ENCODE data around the gene NRTN.

The NRTN gene

DNA sequence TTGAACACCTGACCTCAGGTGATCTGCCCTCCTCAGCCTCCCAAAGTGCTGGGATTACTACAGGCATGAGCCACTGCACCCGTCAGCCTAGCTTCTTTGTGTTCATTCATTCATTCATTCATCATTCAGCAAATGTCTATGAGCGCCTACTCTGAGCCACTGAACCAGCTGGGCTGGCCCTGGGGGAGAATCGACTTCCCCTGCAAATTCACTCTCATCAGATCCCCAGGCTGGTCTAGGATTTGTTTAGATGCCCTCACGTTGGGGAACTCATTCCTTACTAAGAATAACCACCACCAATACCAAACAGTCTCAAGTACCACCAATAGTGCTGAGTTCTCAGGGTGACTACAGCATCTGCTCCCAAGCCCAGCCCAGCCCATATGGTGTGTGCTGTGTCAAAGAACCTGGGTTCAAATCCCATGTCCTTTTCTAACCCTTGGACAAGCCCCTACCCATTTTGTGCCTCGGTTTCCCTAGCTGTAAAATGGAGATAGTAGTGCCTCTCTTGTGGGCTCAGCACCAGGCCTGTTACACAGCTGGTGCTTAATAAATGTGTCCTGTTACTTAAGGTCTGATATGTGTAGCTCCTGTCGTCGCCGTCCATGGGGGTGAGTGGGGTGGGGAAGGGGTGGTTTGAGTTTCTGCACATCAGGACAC lies 16.8 kb downstream of the NRTN start:
- H3K9me3 ChIP-seq (ENCODE audit: low read length) = no peaks in the 10 kb centered on the region
- H3K9ac ChIP-seq (ENCODE audit: low read length) = no peak overlapping the region
- H3K4me3 ChIP-seq (ENCODE audit: low read depth in 1 of 2, low read length in 2 of 2) = no peak overlapping the region
- no peaks in the 10 kb centered on the region for H3K36me3 ChIP-seq (ENCODE audit: insufficient read depth, low read length)
- H3K4me1 ChIP-seq (ENCODE audit: insufficient read depth, low read length) = peaks cover 16% of the 10 kb centered on the region
- H3K27ac ChIP-seq (ENCODE audit: low read depth, low read length) = no peak overlapping the region
- H3K27me3 ChIP-seq (ENCODE audit: control insufficient read depth in 1 of 2, insufficient read depth in 2 of 2, low read length in 2 of 2) = no peaks in the 10 kb centered on the region

DNA sequence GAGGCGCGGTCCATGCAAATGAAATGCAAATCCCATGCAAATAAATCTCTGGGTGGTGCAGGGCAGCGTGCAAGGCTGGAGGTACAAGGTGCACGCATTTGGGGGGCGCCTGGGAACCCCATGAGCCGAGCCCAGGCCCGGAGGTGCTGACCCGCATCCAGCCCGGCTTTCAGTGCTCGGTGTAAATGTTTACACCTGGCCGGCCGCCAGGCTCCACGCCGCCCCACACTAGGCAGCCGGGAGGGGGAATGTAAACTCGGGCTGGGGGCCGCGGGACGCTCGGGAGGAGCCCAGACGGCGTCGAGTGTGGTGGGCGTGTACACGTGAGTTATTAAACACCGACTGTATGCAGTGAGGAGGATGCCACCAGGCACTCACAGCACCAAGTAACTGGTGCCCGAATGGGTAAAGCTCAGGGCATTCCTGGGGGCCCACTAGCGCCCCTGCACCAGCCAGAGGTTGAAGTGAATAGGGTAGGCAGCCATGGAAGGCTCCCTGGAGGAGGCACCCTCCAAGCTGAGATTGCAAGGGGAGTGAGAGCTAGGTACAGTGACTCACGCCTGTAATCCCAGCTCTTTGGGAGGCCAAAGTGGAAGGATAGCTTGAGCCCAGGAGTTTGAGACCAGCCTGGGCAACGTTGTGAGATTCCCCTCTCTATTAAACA lies 17.4 kb downstream of the NRTN start:
- Histone ChIP-seq H3K4me1 (ENCODE audit: insufficient read depth, low read length) (peaks cover 22% of the 10 kb centered on the region), H3K9ac (ENCODE audit: low read length) (no peak overlapping the region), H3K27me3 (ENCODE audit: control insufficient read depth in 1 of 2, insufficient read depth in 2 of 2, low read length in 2 of 2) (no peaks in the 10 kb centered on the region), H3K9me3 (ENCODE audit: low read length) (no peaks in the 10 kb centered on the region), H3K4me3 (ENCODE audit: low read depth in 1 of 2, low read length in 2 of 2) (no peak overlapping the region), H3K27ac (ENCODE audit: low read depth, low read length) (no peak overlapping the region), H3K36me3 (ENCODE audit: insufficient read depth, low read length) (no peaks in the 10 kb centered on the region)

DNA sequence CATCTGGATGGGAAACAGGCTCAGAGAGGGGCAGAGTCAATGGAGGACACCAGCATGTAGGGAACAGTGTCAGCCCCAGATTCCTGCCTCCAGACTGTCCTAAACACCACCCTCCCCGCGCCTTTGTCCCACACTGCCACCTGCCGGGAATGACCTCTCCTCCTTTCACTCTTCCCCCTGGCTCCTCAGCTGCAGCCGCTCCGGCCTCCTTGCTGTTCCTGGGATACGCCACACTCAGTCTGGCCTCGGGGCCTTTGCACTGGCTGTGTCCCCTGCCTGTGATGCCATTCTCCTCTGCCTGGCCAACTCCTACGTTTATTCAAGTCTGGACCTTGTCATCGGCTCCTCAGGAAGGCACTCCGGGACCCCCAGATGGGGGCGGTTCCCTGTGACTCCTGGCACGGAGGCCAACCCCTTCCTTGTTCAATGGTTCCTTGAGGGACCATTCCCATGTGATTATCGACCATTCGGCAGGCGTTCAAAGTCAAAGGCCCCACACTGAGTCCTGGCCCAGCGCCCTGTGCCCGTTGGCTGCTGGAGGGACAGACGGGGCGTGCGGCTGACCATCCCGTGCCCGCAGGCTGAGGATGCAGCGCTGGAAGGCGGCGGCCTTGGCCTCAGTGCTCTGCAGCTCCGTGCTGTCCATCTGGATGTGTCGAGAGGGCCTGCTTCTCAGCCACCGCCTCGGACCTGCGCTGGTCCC lies 18.9 kb downstream of the NRTN start:
- no peak overlapping the region for H3K4me3 ChIP-seq (ENCODE audit: low read depth in 1 of 2, low read length in 2 of 2)
- no peak overlapping the region for H3K9ac ChIP-seq (ENCODE audit: low read length)
- H3K27me3 ChIP-seq (ENCODE audit: control insufficient read depth in 1 of 2, insufficient read depth in 2 of 2, low read length in 2 of 2) = peaks cover 0 to under 1% of the 10 kb centered on the region in 2 donors
- H3K36me3 ChIP-seq (ENCODE audit: insufficient read depth, low read length) = no peaks in the 10 kb centered on the region
- H3K4me1 ChIP-seq (ENCODE audit: insufficient read depth, low read length) = peaks cover 27% of the 10 kb centered on the region
- H3K9me3 ChIP-seq (ENCODE audit: low read length) = no peaks in the 10 kb centered on the region
- H3K27ac ChIP-seq (ENCODE audit: low read depth, low read length) = no peak overlapping the region

DNA sequence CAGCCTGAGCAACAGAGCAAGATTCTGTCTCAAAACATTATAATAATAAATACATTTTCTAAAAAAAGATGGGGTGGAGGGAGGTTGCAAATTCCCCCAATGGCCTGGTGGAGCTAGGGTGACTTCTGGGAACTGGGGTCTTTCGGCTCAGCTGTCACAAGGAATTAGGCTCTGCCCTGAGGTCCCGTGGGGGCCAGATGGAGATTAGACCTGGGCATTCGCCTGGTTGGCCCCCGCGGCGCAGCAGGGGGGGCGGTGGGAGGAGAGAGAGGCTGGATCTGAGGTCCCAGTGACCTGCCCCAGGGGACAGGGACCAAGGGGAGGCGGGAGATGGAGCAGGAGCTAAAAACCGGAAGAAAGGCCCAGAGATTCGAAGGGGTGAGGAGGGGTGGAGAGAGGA lies 19.9 kb downstream of the NRTN start:
- Histone ChIP-seq H3K27me3 (ENCODE audit: control insufficient read depth in 1 of 2, insufficient read depth in 2 of 2, low read length in 2 of 2) (peaks cover 0 to 9% of the 10 kb centered on the region in 2 donors), H3K36me3 (ENCODE audit: insufficient read depth, low read length) (no peaks in the 10 kb centered on the region), H3K9me3 (ENCODE audit: low read length) (no peaks in the 10 kb centered on the region), H3K4me3 (ENCODE audit: low read depth in 1 of 2, low read length in 2 of 2) (no peak overlapping the region), H3K27ac (ENCODE audit: low read depth, low read length) (no peak overlapping the region), H3K4me1 (ENCODE audit: insufficient read depth, low read length) (peaks cover 33% of the 10 kb centered on the region), H3K9ac (ENCODE audit: low read length) (no peak overlapping the region)

DNA sequence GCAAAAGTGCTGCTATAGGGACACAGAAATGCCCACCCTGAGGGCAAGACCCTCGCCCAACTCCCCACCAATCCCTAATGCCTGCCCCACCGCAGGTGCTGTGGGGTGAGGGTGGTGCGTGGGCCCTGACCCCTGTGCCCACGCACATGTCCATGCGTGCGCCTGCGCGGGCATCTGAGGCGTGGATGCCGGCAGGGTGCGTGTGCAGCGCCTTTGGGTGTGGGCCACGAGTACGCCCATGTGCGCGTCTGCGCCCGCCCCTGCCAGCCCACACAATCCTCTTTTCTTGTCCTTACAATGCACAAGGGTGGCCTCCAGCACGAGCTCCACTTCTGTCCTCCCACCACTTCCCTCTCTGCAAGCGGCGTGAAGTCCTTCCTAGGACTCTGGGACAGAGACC lies 20.3 kb downstream of the NRTN start:
- Histone ChIP-seq H3K27ac (ENCODE audit: low read depth, low read length) (no peak overlapping the region), H3K9me3 (ENCODE audit: low read length) (no peaks in the 10 kb centered on the region), H3K4me1 (ENCODE audit: insufficient read depth, low read length) (peaks cover 35% of the 10 kb centered on the region)

DNA sequence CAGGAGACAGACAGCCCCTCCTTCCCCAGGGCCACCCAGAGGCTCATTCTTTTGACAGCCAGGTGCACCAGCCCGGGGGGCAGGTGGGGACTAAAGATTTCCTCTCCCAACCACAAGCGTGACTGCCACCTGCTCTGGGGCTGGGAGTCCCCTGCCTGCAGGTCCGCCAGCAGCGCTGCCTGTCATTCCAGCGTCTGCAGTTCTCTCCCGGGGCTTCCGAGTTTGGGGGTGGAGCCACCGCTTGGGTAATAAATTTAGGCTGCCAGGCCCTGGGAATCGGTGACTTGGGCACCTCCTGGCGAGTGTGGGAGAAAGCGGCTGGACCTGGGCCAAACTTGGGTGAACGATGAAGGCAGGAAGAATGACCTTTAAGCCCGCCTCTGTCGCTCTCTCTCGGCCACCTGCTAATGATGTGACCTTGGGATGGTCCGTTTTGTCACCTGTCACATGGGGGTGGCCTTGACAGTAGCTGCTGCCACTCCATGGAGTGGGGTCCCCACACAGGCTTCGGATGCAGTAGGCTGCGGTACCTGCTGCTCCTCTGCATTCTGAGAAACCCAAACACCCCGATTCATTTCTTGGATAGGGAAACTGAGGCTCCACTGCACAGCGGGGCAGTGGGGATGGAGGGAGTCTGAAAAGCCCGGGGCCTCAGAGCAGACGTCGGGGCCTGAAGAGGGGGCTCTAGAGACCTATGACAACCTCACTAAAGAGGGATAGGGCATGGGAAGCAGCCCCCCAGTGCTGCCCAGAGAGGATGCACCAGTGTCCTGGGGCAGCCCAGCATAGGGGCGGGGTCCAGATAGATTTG lies 21.9 kb downstream of the NRTN start:
- Histone ChIP-seq H3K9me3 (ENCODE audit: low read length) (no peaks in the 10 kb centered on the region), H3K36me3 (ENCODE audit: insufficient read depth, low read length) (no peaks in the 10 kb centered on the region), H3K4me1 (ENCODE audit: insufficient read depth, low read length) (peaks cover 33% of the 10 kb centered on the region), H3K27ac (ENCODE audit: low read depth, low read length) (peak overlapping the region; percentile 53), H3K9ac (ENCODE audit: low read length) (no peak overlapping the region), H3K4me3 (ENCODE audit: low read depth in 1 of 2, low read length in 2 of 2) (no peak overlapping the region), H3K27me3 (ENCODE audit: control insufficient read depth in 1 of 2, insufficient read depth in 2 of 2, low read length in 2 of 2) (peaks cover 0 to 9% of the 10 kb centered on the region in 2 donors)

More for the DNA sequence above, 20.3 kb downstream of the NRTN start:
- Histone ChIP-seq H3K36me3 (ENCODE audit: insufficient read depth, low read length) (no peaks in the 10 kb centered on the region), H3K9ac (ENCODE audit: low read length) (no peak overlapping the region), H3K27me3 (ENCODE audit: control insufficient read depth in 1 of 2, insufficient read depth in 2 of 2, low read length in 2 of 2) (peaks cover 0 to 9% of the 10 kb centered on the region in 2 donors), H3K4me3 (ENCODE audit: low read depth in 1 of 2, low read length in 2 of 2) (no peak overlapping the region)

DNA sequence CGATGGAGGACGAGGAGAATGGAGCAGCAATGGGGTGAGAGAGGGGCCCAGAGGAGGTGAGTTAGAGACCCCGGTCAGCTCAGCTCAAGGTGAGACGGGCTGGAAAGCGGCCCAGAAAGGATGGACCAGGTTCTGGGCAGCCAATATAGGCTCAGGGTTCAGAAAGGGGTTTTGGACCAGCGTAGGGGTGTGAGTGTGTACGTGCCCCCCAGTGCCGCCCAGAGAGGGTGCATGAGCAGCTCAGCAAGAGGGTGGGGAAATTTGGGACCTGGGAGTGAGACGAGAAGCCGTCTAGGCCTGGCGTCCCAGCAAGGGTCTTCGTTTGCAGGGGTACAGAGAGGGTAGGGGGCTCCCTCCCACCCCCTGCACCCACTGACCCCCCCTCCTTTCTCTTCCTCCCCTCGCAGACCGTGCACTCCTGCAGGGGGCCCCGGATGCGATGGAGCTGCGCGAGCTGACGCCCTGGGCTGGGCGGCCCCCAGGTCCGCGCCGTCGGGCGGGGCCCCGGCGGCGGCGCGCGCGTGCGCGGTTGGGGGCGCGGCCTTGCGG lies 22.5 kb downstream of the NRTN start:
- Histone ChIP-seq H3K9me3 (ENCODE audit: low read length) (no peaks in the 10 kb centered on the region), H3K4me1 (ENCODE audit: insufficient read depth, low read length) (peaks cover 26% of the 10 kb centered on the region), H3K27me3 (ENCODE audit: control insufficient read depth in 1 of 2, insufficient read depth in 2 of 2, low read length in 2 of 2) (peaks cover 0 to 9% of the 10 kb centered on the region in 2 donors), H3K36me3 (ENCODE audit: insufficient read depth, low read length) (no peaks in the 10 kb centered on the region), H3K9ac (ENCODE audit: low read length) (no peak overlapping the region), H3K4me3 (ENCODE audit: low read depth in 1 of 2, low read length in 2 of 2) (no peak overlapping the region), H3K27ac (ENCODE audit: low read depth, low read length) (peak overlapping the region; percentile 53)

DNA sequence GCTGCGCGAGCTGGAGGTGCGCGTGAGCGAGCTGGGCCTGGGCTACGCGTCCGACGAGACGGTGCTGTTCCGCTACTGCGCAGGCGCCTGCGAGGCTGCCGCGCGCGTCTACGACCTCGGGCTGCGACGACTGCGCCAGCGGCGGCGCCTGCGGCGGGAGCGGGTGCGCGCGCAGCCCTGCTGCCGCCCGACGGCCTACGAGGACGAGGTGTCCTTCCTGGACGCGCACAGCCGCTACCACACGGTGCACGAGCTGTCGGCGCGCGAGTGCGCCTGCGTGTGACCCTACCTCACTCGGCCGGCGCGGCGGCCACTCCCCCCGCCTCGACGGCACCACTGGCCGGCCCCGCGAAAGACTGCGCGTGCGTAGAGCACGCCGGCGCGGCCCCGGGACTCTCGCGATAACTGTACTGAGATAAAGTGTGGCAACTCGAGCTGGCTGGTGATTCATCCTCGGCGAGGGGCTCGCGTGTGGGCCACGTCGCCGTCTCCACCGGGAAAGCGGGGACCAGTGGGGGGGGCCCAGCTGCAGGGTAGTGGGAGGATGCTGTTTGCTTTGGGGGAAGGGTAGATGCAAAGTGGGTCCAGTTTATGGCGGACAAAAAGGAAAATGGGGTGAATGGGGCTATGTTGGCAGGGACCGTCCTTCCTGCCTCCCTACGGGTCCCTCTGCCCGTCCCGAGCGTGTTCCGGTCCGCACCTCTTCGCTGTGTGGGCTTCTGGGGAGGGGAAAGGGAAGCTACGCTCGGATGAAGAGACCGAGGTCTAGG lies 23.2 kb downstream of the NRTN start:
- Histone ChIP-seq H3K9ac (ENCODE audit: low read length) (peak overlapping the region; percentile 55), H3K36me3 (ENCODE audit: insufficient read depth, low read length) (no peaks in the 10 kb centered on the region), H3K27ac (ENCODE audit: low read depth, low read length) (peak overlapping the region; percentile 91), H3K9me3 (ENCODE audit: low read length) (no peaks in the 10 kb centered on the region), H3K4me3 (ENCODE audit: low read depth in 1 of 2, low read length in 2 of 2) (peak overlapping the region; percentile 33 to 54), H3K4me1 (ENCODE audit: insufficient read depth, low read length) (peaks cover 24% of the 10 kb centered on the region), H3K27me3 (ENCODE audit: control insufficient read depth in 1 of 2, insufficient read depth in 2 of 2, low read length in 2 of 2) (peaks cover 0 to 9% of the 10 kb centered on the region in 2 donors)

DNA sequence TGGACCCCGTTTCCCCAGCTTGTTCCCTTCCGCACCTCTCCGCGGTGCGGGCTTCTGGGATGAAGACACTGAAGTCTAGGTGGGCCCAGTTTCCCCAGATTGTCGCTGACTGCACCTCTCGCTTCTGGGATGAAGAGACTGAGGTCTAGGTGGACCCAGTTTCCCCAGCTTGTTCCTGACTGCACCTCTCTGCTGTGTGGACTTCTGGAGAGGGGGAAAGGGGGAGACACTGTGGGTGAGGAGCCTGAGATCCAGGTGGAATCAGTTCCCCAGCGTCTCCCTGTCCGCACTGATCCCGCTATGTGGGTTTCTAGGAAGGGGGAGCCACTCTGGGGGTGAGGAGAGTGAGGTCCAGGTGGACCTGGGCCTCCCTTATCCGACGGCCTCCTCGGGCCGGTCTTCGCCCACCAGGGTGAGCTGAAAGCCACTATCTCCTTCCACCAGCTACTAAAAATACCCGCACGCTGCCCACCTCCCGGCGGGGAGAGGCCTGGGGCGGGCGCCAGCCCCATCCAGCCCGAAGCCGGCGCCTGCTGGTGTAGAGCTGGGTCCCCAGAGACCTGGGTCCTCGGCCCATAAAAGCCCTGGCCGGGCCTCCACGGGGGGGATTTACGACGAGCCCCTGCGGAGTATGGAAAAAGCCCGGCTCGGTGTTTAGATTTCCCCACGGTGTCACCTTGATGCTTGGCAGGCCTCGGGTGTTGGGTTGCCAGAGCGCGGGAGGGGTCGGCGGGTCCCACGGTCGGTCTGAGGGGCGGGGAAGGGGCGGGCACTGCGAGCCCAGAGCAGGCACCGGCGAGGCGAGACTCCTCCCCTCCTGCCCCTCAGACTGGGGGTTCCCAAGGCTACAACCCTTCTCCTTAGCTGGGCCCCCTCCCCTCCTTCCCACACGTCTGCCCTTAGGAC lies 24.0 kb downstream of the NRTN start:
- H3K9me3 ChIP-seq (ENCODE audit: low read length) = no peaks in the 10 kb centered on the region
- H3K27ac ChIP-seq (ENCODE audit: low read depth, low read length) = peak overlapping the region; percentile 91
- peak overlapping the region; percentile 8 to 54 for H3K4me3 ChIP-seq (ENCODE audit: low read depth in 1 of 2, low read length in 2 of 2)
- H3K36me3 ChIP-seq (ENCODE audit: insufficient read depth, low read length) = no peaks in the 10 kb centered on the region
- H3K4me1 ChIP-seq (ENCODE audit: insufficient read depth, low read length) = peaks cover 24% of the 10 kb centered on the region
- H3K9ac ChIP-seq (ENCODE audit: low read length) = peak overlapping the region; percentile 55
- peaks cover 0 to 9% of the 10 kb centered on the region in 2 donors for H3K27me3 ChIP-seq (ENCODE audit: control insufficient read depth in 1 of 2, insufficient read depth in 2 of 2, low read length in 2 of 2)

Data from muscle layer of colon (tissue), 2 donors.